Keratinocyte (primary cell): ENCODE data around the gene CHST14.

Source experiments
- EZH2 ChIP-seq: IDR thresholded peaks from one replicate; pipeline ENCODE4 v1.6.1; 2012; ENCODE audit warnings: inconsistent platforms, mild to moderate bottlenecking, low read length, moderate library complexity
- TF ChIP-seq, protein P1 (sequence below), 3 experiments: IDR thresholded peaks in 1 of 3; conservative IDR thresholded peaks in 1 of 3; optimal IDR thresholded peaks in 1 of 3; 2 replicates in 2 of 3; 3 replicates in 1 of 3; pipeline versions ENCODE3 to v1.5.1; 2011; ENCODE audit warnings: low read length in 3 of 3, mild to moderate bottlenecking in 3 of 3, moderate library complexity in 2 of 3, control low read depth in 1 of 3, inconsistent platforms in 1 of 3; ENCODE audit not compliant: insufficient read depth in 2 of 3; ENCODE audit errors: extremely low read depth in 1 of 3

DNA sequence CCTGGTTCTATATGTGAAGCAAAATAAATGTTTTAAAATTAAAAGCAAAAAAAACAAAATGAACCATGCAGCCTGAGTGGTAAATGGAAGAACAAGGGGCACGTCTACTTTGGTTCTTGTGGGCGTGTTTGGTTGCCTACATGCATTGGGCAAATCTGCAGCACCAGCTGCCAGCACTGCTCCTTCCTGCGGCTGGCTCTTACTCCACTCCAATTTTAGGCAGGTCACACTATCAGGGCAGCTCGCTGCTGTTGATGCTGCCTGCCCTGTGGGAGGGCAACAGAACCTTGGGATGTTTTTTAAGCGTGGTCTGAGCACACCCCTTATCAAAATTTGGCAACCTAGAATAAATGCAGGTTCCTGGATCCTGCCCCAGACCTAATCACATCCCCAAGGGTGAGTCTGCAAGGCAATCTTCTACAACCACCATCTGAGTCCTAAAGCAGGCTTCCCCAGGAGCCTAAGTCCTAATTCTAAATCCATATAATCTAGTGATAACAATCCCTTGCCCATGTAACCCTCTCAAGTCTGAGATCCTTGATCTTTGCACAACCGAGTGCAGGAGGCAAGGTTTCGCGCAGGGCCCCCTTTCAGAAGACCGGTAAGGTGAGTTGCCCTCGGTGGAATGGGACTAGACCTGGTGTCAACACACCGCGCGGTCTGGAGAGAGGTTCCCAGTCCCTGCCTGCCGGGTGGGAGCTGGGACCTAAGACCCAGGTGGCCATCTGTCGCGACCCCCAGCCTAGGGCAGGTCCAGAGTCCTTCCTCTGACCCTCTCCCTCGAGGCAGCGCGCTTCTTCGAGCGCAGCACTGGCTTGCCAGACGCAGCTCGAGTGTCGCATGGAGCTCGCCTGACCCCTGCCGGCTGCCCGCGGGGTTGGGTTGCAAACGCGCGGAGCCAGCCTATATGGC lies 49.3 kb upstream of the CHST14 start:
- TF ChIP-seq, protein P1, sequence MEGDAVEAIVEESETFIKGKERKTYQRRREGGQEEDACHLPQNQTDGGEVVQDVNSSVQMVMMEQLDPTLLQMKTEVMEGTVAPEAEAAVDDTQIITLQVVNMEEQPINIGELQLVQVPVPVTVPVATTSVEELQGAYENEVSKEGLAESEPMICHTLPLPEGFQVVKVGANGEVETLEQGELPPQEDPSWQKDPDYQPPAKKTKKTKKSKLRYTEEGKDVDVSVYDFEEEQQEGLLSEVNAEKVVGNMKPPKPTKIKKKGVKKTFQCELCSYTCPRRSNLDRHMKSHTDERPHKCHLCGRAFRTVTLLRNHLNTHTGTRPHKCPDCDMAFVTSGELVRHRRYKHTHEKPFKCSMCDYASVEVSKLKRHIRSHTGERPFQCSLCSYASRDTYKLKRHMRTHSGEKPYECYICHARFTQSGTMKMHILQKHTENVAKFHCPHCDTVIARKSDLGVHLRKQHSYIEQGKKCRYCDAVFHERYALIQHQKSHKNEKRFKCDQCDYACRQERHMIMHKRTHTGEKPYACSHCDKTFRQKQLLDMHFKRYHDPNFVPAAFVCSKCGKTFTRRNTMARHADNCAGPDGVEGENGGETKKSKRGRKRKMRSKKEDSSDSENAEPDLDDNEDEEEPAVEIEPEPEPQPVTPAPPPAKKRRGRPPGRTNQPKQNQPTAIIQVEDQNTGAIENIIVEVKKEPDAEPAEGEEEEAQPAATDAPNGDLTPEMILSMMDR (optimal IDR thresholded peaks at IDR 0.05 in 1 of 3, IDR thresholded peaks at IDR 0.05 in 1 of 3, conservative IDR thresholded peaks at IDR 0.05 in 1 of 3; ENCODE audit: extremely low read depth in 1 of 3, insufficient read depth in 2 of 3, low read length in 3 of 3), result peak; percentile 86 to 98 (median 98)
- no peak for TF ChIP-seq EZH2
